H1 (cell line): Measurements from ENCODE around the gene PLA2G4E.

Experiments
- CBX8 ChIP-seq: fragments of 300-800, 300-1000 bp; sonication (generic); IDR thresholded peaks from 2 replicates; pipeline ENCODE4 v1.7.1; 2016; ENCODE audit warnings: low read depth, low read length, borderline replicate concordance
- EZH2 ChIP-seq: fragments of 200-600 bp; sonication (generic); IDR thresholded peaks from 2 replicates; pipeline ENCODE4 v1.7.1; 2012; ENCODE audit warnings: low read depth, mild to moderate bottlenecking, moderate library complexity, low read length, inconsistent platforms; ENCODE audit not compliant: severe bottlenecking
- GABPA ChIP-seq: IDR thresholded peaks from 2 replicates; pipeline ENCODE4 v1.6.1; 2011; ENCODE audit warnings: mild to moderate bottlenecking, low read length, moderate library complexity, borderline replicate concordance; ENCODE audit not compliant: insufficient read depth
- POLR2A ChIP-seq, 2 experiments: IDR thresholded peaks; 1 replicate in 1 of 2; 2 replicates in 1 of 2; pipeline ENCODE4 v1.6.1; 2011; ENCODE audit warnings: low read depth in 2 of 2, low read length in 2 of 2, mild to moderate bottlenecking in 2 of 2; ENCODE audit errors: control extremely low read depth in 1 of 2
- POLR2AphosphoS5 ChIP-seq: IDR thresholded peaks from 2 replicates; pipeline ENCODE4 v1.6.1; 2011; ENCODE audit warnings: low read depth, low read length
- RFX5 ChIP-seq: IDR thresholded peaks from 2 replicates; pipeline ENCODE4 v1.6.1; 2011; ENCODE audit warnings: low read depth, low read length, improper control_type of control experiment, borderline replicate concordance
- RXRA ChIP-seq: IDR thresholded peaks from 2 replicates; pipeline ENCODE4 v1.6.1; 2011; ENCODE audit warnings: low read depth, mild to moderate bottlenecking, low read length, moderate library complexity; ENCODE audit not compliant: insufficient read depth
- SP1 ChIP-seq: IDR thresholded peaks from 2 replicates; pipeline ENCODE4 v1.6.1; 2011; ENCODE audit warnings: low read depth, low read length
- TAF1 ChIP-seq: IDR thresholded peaks from 2 replicates; pipeline ENCODE4 v1.6.1; 2011; ENCODE audit warnings: mild to moderate bottlenecking, low read depth, low read length
- YY1 ChIP-seq: IDR thresholded peaks from 2 replicates; pipeline ENCODE4 v1.6.1; 2011; ENCODE audit warnings: low read depth, mild to moderate bottlenecking, low read length
- TF ChIP-seq, protein P1 (sequence below), 3 experiments: IDR thresholded peaks; 1 replicate in 2 of 3; 2 replicates in 1 of 3; pipeline versions ENCODE4 v1.5.1 to v1.6.1; 2011; ENCODE audit warnings: low read length in 3 of 3, mild to moderate bottlenecking in 3 of 3, inconsistent platforms in 2 of 3, low read depth in 1 of 3, moderate library complexity in 1 of 3; ENCODE audit not compliant: insufficient read depth in 1 of 3; ENCODE audit errors: control extremely low read depth in 1 of 3
- TF ChIP-seq, protein P2 (sequence below): IDR thresholded peaks from 2 replicates; pipeline ENCODE4 v1.6.1; 2012; ENCODE audit warnings: inconsistent platforms
- TF ChIP-seq, protein P3 (sequence below): IDR thresholded peaks from 2 replicates; pipeline ENCODE4 v1.6.1; 2012; ENCODE audit warnings: low read length, inconsistent platforms

DNA sequence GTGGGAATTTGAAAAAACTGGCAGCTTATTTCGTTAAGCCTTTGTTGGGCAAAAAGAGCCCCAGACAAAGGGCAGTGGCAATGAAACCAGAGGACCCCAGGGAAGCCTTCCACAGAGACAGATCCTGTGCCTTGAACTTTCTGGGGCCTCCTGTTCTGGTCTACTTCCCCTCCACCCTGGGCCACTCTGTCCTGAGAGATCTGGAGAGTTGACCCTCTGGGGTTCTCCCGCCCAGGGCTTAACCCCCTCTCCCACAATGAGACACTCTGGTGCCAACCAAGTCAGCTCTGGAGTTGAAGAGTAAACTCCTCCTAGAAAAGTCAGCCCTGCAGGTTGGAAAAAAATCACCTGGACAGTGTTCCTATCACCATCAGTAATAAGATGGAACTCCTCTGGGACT, 69.3 kb downstream of the PLA2G4E start:
- TF ChIP-seq, protein P1, sequence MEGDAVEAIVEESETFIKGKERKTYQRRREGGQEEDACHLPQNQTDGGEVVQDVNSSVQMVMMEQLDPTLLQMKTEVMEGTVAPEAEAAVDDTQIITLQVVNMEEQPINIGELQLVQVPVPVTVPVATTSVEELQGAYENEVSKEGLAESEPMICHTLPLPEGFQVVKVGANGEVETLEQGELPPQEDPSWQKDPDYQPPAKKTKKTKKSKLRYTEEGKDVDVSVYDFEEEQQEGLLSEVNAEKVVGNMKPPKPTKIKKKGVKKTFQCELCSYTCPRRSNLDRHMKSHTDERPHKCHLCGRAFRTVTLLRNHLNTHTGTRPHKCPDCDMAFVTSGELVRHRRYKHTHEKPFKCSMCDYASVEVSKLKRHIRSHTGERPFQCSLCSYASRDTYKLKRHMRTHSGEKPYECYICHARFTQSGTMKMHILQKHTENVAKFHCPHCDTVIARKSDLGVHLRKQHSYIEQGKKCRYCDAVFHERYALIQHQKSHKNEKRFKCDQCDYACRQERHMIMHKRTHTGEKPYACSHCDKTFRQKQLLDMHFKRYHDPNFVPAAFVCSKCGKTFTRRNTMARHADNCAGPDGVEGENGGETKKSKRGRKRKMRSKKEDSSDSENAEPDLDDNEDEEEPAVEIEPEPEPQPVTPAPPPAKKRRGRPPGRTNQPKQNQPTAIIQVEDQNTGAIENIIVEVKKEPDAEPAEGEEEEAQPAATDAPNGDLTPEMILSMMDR (IDR thresholded peaks at IDR 0.05; ENCODE audit: control extremely low read depth in 1 of 3, insufficient read depth in 1 of 3, low read depth in 1 of 3, low read length in 3 of 3) = no peak
- TF ChIP-seq RXRA (no peak), POLR2A (IDR thresholded peaks at IDR 0.05; ENCODE audit: control extremely low read depth in 1 of 2, low read depth in 2 of 2, low read length in 2 of 2) (no peak), POLR2AphosphoS5 (no peak), RFX5 (no peak), YY1 (no peak), TAF1 (no peak), EZH2 (no peak), SP1 (no peak), GABPA (no peak), CBX8 (no peak)
- TF ChIP-seq, protein P2, sequence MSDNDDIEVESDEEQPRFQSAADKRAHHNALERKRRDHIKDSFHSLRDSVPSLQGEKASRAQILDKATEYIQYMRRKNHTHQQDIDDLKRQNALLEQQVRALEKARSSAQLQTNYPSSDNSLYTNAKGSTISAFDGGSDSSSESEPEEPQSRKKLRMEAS = no peak
- TF ChIP-seq, protein P3, sequence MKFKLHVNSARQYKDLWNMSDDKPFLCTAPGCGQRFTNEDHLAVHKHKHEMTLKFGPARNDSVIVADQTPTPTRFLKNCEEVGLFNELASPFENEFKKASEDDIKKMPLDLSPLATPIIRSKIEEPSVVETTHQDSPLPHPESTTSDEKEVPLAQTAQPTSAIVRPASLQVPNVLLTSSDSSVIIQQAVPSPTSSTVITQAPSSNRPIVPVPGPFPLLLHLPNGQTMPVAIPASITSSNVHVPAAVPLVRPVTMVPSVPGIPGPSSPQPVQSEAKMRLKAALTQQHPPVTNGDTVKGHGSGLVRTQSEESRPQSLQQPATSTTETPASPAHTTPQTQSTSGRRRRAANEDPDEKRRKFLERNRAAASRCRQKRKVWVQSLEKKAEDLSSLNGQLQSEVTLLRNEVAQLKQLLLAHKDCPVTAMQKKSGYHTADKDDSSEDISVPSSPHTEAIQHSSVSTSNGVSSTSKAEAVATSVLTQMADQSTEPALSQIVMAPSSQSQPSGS = no peak
